HG02763 (cell line): ENCODE results near the gene SLC32A1.

Source experiments
- ATAC-seq: cut with Tn5 transposase; IDR thresholded peaks from one replicate; pipeline ENCODE4 v1.9.1; 2021; ENCODE audit warnings: mild to moderate bottlenecking, moderate library complexity; ENCODE audit not compliant: unreplicated experiment

Gene SLC32A1

GRCh38 chr20:38725148-38725901 lies 1.0 kb downstream of the SLC32A1 start:
- ATAC-seq = no peak

GRCh38 chr20:38725931-38726803 lies 1.9 kb downstream of the SLC32A1 start:
- ATAC-seq = no peak

GRCh38 chr20:38726804-38727606 lies 2.7 kb downstream of the SLC32A1 start:
- no peak for ATAC-seq

- ATAC-seq = no peak
Observed at GRCh38 chr20:38727607-38728190, 3.4 kb downstream of the SLC32A1 start.

- no peak for ATAC-seq
Observed at GRCh38 chr20:38728191-38728781, 4.0 kb downstream of the SLC32A1 start.

- ATAC-seq = no peak
Observed at GRCh38 chr20:38728911-38729642, 4.8 kb downstream of the SLC32A1 start.

- ATAC-seq = no peak
Observed at GRCh38 chr20:38729767-38730166, 5.5 kb downstream of the SLC32A1 start.

GRCh38 chr20:38730167-38730988 lies 6.1 kb downstream of the SLC32A1 start:
- no peak for ATAC-seq

GRCh38 chr20:38730989-38731737 lies 6.9 kb downstream of the SLC32A1 start:
- no peak for ATAC-seq

GRCh38 chr20:38731738-38732113 lies 7.4 kb downstream of the SLC32A1 start:
- no peak for ATAC-seq

- no peak for ATAC-seq
Observed at GRCh38 chr20:38732981-38733380, 8.7 kb downstream of the SLC32A1 start.

GRCh38 chr20:38735172-38735571 lies 10.9 kb downstream of the SLC32A1 start:
- no peak for ATAC-seq

- ATAC-seq = no peak
Observed at GRCh38 chr20:38737887-38738286, 13.6 kb downstream of the SLC32A1 start.

- no peak for ATAC-seq
Observed at GRCh38 chr20:38745757-38746156, 21.5 kb downstream of the SLC32A1 start.

- ATAC-seq = peak; percentile 2
Observed at GRCh38 chr20:38747495-38748096, 23.3 kb downstream of the SLC32A1 start.

- ATAC-seq = peak; percentile 88
Observed at GRCh38 chr20:38748097-38748860, 24.0 kb downstream of the SLC32A1 start, which contains the start of gene ACTR5. Gene ACTR5 (plus strand): TSS chr20:38748460. CDS start chr20:38748479, 19 bp downstream.

GRCh38 chr20:38748861-38749149 lies 24.5 kb downstream of the SLC32A1 start:
- peak; percentile 26 for ATAC-seq
